Adrenal gland (tissue), 5 donors: ENCODE measurements around the gene PLEKHA4.
A peak's percentile ranks its signal among the peaks of the same experiment; 100 is the strongest.

Experiments used
- POLR2A ChIP-seq, 2 donors: fragments of 450-650 bp; IDR thresholded peaks; one replicate each; pipeline ENCODE4 v1.6.1; 2017; ENCODE audit warnings: antibody characterized with exemption in 2 of 2, mild to moderate bottlenecking in 2 of 2, moderate library complexity in 1 of 2
- TF ChIP-seq, protein P1 (sequence below), 6 experiments: fragments of 450-650 bp in 4 of 6; fragments of 200-600 bp in 2 of 6; sonication (generic) in 1 of 6; IDR thresholded peaks; 1 replicate in 5 of 6; 2 replicates in 1 of 6; pipeline versions ENCODE4 v1.5.1 to v1.8.0; 2016 to 2021; ENCODE audit warnings: antibody characterized with exemption in 6 of 6, mild to moderate bottlenecking in 2 of 6, moderate library complexity in 1 of 6
- donor health status: DM: no; HTN: no; CAD: no.

DNA sequence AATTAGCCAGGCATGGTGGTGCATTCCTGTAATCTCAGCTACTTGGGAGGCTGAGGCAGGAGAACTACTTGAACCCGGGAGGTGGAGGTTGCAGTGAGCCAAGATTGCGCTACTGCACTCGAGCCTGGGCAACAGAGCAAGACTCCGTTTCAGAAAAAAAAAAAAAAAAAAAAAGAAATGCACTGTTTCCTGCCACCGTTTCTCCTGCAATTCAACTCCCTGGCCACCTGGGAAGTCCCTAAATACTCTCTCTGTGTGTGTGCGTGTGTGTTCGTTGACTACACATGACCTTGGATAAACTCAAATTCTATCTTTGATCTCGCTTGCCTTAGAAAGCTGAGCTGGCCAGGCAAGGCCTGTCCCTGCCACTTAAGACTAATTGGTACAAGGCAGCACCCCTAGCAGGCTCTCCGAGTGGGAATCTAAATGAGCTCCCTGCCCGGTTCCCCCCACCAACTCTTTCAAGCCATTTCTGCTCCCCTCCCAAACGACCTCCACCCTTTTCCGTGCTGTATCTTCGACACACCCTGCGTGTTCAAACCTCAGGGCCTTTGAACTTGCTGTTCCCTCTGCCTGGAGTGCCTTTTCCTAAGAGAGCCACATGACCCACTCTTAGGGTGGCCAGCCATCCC lies 52.4 kb downstream of the PLEKHA4 start:
- TF ChIP-seq POLR2A (IDR thresholded peaks at IDR 0.05): no peak
- TF ChIP-seq, protein P1, sequence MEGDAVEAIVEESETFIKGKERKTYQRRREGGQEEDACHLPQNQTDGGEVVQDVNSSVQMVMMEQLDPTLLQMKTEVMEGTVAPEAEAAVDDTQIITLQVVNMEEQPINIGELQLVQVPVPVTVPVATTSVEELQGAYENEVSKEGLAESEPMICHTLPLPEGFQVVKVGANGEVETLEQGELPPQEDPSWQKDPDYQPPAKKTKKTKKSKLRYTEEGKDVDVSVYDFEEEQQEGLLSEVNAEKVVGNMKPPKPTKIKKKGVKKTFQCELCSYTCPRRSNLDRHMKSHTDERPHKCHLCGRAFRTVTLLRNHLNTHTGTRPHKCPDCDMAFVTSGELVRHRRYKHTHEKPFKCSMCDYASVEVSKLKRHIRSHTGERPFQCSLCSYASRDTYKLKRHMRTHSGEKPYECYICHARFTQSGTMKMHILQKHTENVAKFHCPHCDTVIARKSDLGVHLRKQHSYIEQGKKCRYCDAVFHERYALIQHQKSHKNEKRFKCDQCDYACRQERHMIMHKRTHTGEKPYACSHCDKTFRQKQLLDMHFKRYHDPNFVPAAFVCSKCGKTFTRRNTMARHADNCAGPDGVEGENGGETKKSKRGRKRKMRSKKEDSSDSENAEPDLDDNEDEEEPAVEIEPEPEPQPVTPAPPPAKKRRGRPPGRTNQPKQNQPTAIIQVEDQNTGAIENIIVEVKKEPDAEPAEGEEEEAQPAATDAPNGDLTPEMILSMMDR (IDR thresholded peaks at IDR 0.05): peak; percentile 19 to 61 (median 46)
